Measurements from ENCODE around the gene POU6F2.
"Not testable (repeated sequence)": the region's sequence is repeated elsewhere in the genome, so short reads cannot be mapped to it uniquely, and the experiment has no call there.

Gene POU6F2

DNA sequence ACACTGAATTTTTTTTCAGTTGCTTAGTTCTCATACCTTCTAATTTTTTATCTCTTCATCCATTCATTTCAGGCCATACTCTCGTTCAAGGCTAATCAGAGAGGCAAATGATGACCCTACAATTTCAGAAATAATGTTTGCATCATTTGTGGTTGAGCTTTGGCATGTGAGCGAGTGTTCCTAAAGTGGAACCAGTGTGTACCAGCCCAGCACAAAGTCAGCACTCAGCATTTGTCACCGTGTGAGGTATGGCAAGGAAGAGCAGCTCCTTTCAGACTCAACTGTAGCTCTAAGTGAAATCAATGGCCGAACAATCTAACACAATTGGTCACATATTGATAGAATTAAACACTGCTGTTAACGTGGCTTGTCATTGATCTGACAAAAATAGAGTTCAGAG is 154.6 kb downstream of the POU6F2 start:
- DNase-seq = no peak

DNA sequence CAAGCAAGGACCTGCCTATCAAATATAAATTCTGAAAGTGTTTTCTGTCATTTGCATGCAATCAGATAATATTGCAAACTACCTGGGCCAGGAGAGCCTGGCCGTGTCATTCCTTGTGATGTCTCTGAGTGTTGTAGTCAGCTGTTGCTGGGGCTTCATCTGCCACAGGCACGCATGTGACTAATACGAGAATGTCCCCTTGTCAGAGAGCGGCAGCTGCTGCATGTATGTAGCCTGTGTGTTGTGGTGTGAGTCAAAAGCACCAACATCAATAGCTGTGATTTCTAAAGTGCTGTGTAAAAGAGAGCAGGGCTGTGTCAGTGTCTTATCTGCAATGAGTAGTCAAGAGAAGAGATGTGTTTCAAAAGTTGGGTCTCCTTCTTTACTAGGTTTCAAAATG is 155.4 kb downstream of the POU6F2 start:
- DNase-seq = no peak

DNA sequence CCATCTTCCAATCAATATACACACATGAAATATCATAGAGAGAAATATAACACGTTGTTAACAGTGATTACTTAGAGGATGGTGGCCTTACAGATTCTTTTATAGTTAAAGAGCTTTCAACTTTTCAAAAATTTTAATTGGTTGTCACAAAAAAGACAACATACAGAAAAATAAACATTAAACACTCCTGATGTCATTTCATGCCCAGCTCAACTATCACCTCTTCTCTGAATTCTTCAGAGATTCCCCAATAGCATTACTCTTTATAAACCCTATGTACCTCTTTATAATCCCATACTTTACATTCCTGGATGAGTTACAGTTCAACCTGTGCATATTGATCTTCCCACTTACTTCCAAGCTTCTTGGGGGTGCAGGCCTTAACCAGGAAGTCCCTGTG is 159.8 kb downstream of the POU6F2 start:
- no peak for DNase-seq

DNA sequence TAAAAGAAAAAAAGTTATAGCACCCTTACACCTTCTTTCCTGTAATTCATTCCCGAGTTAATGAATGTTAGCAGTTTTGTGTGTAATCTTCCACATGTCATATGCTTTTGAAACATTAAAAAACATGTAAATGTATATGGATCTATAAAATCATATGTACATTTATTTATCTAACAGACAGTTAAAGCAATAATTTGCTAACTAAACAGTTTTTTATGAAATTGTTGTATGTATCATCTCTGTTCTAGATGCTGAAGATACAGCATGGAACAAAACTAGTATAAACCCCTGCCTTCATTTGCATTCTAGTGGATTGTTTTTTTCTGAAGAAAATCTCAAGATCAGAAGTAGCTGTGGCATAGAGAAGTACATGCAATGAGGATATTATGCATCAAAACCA is 165.0 kb downstream of the POU6F2 start:
- no peak for DNase-seq

DNA sequence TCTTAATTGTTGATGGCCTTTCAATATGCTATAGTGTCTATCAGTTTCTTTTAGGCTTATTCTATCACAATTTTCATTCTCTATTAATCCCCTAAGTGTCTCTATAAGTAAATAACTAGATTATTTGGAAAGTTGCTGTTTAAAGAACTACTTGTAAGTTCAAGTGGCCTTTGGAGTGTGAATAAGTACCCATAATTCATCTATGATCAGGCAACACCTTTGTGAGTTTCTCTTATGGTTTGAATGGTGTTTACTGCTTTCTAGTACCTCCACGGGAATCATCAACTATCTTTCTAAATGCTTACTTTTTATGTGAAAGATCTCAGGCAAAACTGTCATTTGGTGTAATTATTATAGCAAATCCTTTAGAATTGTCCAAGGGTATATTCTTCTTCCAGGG is 166.7 kb downstream of the POU6F2 start:
- DNase-seq = no peak

DNA sequence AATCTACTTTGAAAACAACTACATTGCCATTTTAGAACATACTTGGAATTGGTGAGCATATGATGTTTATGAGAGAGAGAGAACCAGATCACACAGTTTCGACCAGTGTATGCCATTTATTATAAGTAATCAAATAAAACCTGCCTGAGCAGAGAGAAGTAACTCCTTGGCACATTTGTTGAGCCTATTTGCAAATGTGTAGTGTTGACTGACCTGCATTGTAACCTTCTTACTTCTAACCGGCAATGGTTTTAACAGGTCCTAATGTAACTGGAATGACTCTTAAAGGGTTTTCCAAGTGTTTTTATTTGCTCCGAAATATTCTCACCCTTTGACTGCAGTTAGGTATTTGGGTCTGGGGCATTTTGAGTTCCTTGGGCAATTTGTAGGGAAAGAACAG is 167.6 kb downstream of the POU6F2 start:
- no peak for DNase-seq

DNA sequence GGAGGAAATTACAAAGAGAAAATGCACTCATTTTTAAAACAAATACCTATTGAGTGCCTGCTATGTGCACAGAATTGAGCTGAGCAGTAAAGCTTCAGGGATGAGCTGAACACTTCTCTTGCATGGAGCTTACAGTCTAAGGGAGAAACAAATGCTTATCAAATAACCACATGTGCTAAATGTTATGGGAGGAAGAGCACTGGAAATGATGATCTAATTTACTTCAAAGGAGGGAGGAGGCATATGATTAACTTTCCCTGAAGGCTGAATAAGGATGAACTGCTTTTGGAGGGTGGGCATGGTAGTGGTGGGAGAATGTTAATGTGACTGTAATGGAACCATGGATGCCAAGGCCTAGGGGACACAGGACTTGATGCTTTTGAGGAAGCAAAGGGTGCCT is 168.2 kb downstream of the POU6F2 start:
- no peak for DNase-seq

DNA sequence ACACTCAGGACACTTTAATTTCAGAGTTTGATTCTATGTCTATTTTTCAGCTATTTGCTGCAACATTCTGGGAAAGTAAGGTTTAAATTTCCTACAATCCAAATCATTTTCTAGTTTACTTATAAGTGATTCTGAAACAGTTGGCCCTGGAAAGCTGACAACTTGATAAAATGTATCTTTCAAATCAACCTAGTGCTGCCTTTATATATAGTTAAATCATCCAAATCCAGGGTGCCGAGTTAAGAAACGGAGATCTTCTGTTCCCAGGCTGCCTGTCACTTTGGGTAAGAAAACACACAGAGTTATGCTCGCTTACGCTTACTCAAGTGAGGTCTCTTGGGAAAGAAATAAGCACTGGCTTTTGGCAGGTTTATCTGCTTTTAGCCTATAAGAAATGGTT is 175.0 kb downstream of the POU6F2 start:
- no peak for DNase-seq

DNA sequence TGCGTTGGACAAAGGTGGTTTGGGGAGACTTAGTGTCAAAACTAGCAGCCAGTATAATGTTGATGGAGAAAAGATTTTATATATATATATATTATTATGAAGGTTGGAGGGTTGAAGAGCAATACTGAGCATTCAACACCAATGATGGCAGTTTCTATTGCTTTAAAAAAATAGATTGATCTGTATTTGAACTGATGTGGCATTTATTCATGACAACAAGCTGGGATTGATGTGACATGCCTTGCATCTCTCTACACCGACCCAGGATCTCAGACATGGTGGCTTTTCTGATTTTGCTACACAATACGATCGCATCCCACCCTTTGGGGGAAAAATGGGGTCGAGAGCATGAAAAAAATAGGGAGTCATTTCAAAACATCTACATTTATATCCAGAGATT is 175.4 kb downstream of the POU6F2 start:
- no peak for DNase-seq

DNA sequence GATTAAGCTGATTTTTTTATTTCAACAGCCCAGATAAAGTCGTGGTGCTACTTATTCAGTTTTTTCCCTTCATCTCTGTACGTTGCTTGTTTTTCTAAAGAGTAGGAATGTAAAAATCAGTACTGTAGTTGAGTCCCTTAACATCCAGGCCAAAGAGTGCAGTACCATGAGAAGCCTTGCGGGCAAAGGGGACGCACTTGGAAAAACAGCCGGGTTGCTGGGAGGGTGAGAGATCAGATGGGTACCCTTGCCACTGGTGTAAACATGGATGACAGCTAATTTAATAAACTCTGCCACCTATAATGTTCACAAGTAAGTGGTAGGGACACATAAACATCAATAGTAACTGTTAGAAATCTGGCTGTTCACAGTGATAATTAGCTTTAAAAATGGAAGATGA is 175.9 kb downstream of the POU6F2 start:
- no peak for DNase-seq

DNA sequence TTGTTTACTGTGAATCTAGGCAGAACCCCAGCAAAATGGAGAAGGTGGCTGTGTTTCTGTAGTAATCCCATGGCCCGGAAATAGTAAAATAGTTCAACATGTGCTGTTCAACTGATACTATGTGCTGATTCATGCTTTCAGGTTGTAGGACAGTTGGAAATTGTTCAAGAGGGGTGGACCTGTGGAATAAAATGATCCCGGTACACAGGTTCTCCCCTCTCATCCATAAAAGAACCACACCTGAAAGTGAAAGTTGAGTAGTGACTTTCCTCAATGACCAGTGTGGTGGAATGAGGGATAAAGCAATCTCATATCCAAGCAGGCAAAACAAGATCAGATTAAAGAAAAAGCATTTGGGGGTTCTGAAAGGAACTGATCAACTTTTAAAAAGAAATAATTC is 177.1 kb downstream of the POU6F2 start:
- no peak for DNase-seq

DNA sequence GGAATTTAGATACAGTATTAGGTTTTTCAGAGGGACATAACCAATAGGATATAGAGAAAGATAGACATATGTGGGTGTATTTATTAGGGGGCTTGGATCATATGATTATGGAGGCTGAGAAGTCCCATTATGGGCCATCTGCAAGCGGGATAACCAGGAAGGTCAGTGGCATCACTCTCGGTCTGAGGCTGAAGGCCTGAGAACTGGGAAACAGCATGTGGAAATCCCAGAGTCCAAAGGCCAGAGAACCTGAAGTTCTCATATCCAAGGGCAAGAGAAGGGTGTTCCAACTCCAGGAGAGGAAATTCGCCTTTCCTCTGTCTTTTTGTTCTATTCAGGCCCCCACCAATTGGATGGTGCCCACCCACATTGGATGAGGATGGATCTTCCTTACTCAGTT is 180.7 kb downstream of the POU6F2 start:
- no peak for DNase-seq

DNA sequence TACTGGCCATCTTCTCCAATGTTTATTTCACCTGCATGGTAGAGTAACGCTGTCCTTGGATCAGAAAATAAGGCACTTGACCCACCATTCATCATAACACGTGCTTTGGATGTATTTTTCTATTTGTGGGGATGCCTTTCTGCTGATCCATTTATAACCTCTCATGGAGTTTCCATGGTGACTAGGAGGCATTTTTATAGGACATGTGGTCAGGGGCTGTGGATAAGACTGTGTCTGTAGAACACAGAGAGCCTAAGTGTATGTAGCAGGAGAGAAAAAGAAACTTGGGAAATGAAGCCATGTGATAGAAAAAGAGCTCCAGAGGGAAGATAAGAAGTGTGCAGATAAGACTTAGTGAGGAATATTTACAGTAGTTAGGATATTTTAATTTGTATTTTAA is 184.2 kb downstream of the POU6F2 start:
- DNase-seq = no peak

DNA sequence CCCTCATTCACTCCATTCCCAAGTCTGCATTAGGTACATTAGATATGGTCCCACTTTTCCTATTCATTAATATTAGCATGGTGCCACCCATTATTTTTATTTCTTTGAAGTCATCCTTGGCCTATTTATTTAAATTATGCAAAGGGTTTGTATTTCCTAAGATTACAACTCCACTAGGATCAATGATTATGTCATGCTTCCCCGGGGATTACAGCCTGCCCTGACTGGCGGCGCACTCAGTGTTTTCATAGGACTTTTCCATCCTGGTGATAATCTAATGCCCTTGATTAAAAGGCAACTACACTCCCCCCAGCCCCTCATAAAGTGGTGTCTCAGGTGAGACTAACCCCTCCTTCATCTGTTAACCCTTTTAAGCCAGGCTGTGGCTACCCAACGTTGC is 187.2 kb downstream of the POU6F2 start:
- DNase-seq = no peak

DNA sequence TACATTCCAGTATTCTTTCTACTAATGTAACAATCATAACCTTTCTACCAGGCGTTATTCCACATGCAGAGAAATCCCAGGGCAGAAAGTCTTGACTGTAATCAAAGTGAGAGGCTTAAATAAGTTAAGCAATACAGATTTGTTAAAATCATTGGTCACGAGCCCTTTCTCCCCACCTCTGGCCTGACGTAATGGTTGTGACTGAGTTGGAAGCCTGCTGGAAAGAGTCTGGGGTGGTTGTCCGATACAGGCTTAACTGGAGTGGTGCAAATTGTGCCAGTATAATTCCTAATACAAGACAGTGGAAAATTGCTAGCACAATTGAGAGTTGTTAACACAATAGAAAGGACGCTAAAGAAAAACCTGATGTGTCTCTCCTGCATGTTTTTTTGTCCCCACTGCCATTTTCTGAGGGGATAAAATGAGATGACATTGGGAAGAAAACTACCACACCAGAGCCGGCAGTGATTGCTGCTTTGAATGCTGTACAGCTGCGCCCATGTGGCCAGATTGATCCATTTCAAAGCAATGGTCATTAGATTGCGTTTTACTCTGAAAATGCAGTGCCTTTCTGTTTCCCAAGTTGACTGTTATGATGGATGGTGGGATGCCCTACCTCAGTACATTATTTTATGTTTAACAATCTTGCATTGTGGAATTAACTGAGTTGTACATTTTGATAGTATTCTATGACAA is 190.8 kb downstream of the POU6F2 start:
- DNase-seq = no peak

DNA sequence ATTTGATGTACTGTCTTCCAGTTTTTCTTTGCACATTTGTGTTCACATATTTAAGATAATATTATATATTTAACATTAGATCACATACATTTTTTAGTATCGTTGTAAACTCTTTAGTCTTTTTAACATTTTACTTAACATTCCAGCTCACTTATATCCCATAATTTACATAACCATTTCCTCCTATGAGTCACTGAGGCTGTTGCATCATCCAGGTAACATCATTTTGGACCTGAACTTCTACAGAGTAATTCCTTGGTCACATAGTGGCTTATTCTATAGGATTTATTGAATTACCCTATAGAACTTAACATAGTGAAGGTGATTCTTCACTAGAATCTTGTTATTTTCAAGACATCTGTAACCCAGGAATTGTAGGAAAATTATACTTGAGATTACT is 194.4 kb downstream of the POU6F2 start:
- no peak for DNase-seq

DNA sequence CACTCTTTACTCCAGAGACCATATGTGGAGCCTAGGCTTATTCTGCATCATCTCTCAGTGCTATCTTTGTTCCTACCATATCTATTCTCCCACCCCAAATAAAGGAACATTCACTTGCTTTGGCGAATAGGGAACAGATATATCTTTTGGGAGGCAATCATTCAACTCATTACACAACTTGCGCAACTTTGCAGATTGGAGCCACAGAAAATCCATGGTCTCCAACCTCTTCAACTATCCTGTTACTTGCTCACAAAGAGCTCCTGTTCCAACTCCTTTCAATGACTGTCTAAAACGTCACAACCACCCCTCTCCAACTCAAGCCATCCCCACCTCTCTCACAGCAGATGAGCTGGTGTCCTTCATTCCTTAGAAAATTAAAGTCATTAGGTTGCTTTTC is 203.7 kb downstream of the POU6F2 start:
- DNase-seq = no peak

DNA sequence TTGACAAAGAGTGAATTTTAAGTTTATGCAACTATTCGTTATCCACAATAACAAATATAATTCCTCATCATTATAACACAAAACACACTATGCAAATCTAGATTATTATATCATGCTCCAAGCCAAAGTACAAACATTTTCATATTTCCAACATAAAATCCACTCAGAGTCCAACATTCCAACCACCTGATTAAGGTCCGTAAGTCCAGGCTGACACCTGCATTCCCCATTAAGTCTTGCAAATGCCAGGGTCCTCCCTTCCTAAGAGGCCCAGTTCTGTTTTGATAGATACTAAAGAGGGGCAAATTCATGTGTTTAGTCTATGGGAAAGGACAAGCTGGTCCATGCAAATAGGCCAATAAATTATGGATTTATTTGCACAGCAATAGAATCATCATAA is 206.1 kb downstream of the POU6F2 start:
- no peak for DNase-seq

DNA sequence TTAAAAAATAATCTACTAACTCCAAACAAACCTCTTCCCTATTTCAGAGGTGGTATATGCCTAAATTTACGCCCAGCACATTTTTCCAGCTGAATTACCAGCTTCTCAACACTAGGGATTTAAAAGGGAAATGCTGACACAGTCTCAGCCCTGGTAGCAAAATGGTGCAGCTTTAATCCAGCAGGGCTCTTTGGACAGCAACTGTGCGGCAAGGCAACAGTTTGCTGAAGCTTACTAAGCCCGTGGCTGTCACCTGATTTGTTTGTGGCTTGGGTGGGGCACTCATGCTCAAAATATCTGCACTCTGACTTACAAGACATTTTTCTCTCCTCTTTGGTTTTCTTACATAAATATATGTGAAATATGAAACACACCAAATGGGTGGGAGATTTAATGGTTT is 206.7 kb downstream of the POU6F2 start:
- no peak for DNase-seq

DNA sequence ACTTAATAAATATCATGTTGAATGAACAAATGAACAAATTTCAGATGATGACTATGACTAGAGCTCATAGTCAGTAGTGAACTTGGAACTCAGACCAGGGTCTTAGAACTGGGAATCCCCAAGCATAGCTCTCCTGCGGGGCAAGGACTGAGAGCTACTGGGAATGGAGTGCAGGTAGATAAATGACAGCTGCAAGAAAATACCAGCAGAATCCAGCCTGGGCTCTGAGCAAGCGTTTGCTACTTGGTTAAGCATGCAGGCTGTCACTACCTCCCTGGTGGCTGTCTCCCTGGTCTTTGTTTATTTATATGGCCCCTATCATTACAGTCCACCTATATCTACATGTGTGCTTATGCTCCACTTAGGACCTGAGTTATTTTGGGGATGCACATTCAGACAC is 208.4 kb downstream of the POU6F2 start:
- DNase-seq = no peak

DNA sequence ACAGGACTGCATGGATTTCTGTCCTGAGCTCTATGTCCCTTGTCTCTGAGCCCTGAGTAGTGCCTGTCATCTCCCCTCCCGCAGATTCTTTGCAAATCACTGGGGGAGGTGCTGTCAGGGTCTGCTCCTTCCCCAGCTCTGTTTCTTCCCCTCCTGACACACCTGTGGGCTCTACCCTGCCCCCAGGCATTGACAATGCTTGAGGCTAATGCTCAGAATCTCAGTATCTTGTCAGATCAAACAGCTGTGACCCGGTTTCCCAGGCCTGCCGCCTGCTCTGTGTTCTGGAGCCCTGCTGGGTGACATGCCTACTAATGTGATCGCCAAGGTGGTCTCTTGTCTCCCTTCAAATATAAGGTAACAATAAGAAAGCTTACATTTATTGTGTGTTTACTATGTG is 209.0 kb downstream of the POU6F2 start:
- DNase-seq = no peak

DNA sequence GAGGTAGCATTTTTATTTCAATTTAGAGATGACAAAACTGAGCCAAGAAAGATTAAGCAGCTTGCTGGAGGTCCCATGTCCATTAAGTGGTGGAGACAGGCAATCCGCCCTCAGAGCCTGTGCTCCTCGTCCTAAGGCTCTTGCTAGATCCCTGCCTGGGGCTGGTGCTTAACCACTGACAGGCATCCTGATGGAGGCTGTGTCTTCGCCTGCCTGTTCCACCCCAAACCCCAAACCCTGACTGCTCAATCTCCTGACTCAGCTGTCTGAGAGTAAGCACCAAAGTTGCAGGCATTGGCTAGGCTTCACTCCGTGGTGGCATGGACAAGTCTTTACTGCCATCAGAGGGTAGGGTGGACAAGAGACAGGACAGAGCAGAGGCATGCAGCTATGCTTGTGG is 209.4 kb downstream of the POU6F2 start:
- DNase-seq = no peak

DNA sequence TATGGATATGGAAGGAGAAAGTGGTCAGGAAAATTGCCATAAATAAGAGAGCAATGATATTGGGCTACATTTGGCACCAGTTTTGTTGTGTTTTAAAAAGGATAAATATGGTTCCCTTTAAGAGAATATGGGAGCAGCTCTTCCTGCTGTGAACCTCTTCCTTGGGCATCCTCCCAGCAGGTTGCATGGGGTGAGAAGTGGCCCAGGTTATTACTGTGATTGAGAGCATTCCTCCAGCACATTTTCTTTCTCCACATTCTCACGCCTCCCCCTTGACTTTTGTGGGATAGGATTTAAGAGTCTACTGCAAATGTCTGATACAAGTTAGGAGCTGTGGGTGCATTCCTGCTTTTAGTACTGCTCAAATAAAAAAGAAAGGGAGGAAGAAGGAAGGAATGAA is 214.8 kb downstream of the POU6F2 start:
- DNase-seq = no peak

DNA sequence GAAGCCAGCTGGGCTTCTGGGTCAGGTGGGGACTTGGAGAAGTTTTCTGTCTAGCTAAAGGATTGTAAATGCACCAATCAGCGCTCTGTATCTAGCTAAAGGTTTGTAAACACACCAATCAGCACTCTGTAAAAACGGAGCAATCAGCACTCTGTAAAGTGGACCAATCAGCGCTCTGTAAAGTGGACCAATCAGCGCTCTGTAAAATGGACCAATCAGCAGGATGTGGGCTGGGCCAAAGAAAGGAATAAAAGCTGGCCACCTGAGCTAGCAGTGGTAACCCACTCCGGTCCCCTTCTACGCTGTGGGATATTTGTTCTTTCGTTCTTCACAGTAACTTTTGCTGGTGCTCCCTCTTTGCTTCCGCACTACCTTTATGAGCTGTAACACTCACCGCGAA is 216.7 kb downstream of the POU6F2 start:
- DNase-seq = not testable (repeated sequence)

DNA sequence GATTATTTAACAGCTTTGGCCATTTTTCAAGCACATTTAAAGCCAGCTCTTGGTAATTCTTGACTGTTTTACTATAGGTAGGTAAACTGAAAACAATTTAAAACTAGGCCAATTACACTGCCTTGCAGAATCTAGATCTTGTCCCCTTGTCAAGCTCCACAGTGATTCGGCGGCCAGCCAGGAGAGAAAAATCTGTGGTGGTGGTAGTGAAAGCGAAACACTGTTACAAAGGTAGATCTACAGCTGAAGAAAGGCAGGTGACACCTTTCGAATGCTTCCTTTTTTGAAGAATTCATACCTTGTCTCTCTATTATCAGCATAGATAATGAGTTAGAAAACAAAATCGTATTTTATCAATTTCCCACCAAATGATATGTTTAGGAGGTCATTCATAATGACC is 218.3 kb downstream of the POU6F2 start:
- no peak for DNase-seq

DNA sequence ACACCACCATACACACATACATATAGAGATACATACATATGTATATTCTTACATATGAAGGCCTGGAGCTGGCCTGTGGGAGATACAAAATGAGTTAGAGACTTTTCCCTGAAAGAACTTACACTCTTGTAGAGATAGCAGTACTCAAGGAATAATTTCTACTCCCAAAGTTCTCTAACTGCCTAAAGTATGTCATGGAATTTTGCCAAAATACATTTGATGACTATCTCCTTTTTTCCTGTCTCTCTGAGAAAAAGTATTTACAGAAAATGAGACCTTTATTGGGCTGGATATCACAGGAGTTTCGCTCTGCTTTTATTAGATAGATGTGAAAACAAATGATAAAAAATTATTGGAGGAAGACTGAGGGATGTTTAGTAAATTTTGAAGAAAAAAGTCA is 220.1 kb downstream of the POU6F2 start:
- DNase-seq = no peak
